H1 (cell line): Measurements from ENCODE around the gene RRAS. TPM values are rescaled to one million over a fixed set of nuclear protein-coding genes. Genes with fewer than 3 reads are reported as not detected.

Experiments
- BACH1 ChIP-seq: IDR thresholded peaks from 2 replicates; pipeline ENCODE4 v1.6.1; 2012; ENCODE audit warnings: low read length, improper control_type of control experiment
- CEBPB ChIP-seq: IDR thresholded peaks from 2 replicates; pipeline ENCODE4 v1.6.1; 2012; ENCODE audit warnings: low read depth, low read length
- CREB1 ChIP-seq: IDR thresholded peaks from 2 replicates; pipeline ENCODE4 v1.6.1; 2012; ENCODE audit warnings: inconsistent platforms
- GTF2F1 ChIP-seq: IDR thresholded peaks from 2 replicates; pipeline ENCODE4 v1.6.1; 2012; ENCODE audit warnings: low read depth, low read length, improper control_type of control experiment, borderline replicate concordance
- JUN ChIP-seq: IDR thresholded peaks from 2 replicates; pipeline ENCODE4 v1.6.1; 2011; ENCODE audit warnings: low read depth, mild to moderate bottlenecking, improper control_type of control experiment, low read length
- SIX5 ChIP-seq: IDR thresholded peaks from 2 replicates; pipeline ENCODE4 v1.6.1; 2011; ENCODE audit warnings: mild to moderate bottlenecking, low read depth, low read length
- TCF12 ChIP-seq: IDR thresholded peaks from 2 replicates; pipeline ENCODE4 v1.6.1; 2011; ENCODE audit warnings: low read depth, mild to moderate bottlenecking, low read length
- polyA plus RNA-seq, 7 experiments: library from polyadenylated mRNA; depleted of rRNA in 3 of 7; stranded (reverse) in 5 of 7; unstranded in 2 of 7; fragments of >200 nt in 5 of 7; fragments of 200-250 nt in 2 of 7; gene quantifications; 1 replicate in 5 of 7; 2 replicates in 1 of 7; 4 replicates in 1 of 7; pipeline versions ENCODE4 v1.2.1 to v1.2.3, GENCODE V29; 2011 to 2013; ENCODE audit warnings: missing spikeins in 2 of 7, mixed read lengths in 2 of 7
- total RNA-seq: library from RNA; stranded (reverse); fragmentation: NEBNext Ultra II Directional; extraction: Animal tissue kit (Norgen Biotek cat#: 25700); gene quantifications from 2 replicates; pipeline ENCODE4 v1.2.1, GENCODE V29; 2021
- TF ChIP-seq, protein P1 (sequence below): fragments of 300-600 bp; sonication (generic); IDR thresholded peaks from 2 replicates; pipeline ENCODE4 v1.7.1; 2012; ENCODE audit warnings: low read length, moderate library complexity, mild to moderate bottlenecking, inconsistent platforms; ENCODE audit not compliant: insufficient replicate concordance
- TF ChIP-seq, protein P2 (sequence below): IDR thresholded peaks from 2 replicates; pipeline ENCODE4 v1.6.1; 2011; ENCODE audit warnings: low read length, improper control_type of control experiment
- TF ChIP-seq, protein P3 (sequence below): IDR thresholded peaks from 2 replicates; pipeline ENCODE4 v1.6.1; 2012; ENCODE audit warnings: inconsistent platforms

The RRAS gene
- total and polyA plus RNA-seq, 2 of the 8 experiments (the other 6 are each of a cell fraction or from before 2014, with no cell fraction given), result 17.7 to 49.1 TPM

DNA sequence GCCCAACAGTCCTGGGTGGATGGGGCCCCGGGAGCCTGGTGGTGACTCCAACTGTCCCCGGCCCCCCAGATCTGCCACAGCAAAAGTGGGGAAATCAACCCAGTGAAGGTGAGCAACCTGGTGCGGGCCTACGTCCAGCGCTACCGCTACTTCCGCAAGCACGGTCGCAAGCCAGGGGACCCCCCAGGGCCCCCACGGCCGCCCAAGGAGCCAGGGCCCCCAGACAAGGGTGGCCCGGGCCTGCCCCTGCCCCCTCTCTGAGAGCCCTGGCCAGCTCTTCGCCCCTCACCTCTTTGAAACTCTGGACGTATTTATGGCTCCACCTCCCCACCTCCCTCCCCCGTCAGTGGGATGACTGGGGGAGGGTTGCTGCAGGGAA lies 18.2 kb upstream of the RRAS start (continued):
- TF ChIP-seq, protein P1, sequence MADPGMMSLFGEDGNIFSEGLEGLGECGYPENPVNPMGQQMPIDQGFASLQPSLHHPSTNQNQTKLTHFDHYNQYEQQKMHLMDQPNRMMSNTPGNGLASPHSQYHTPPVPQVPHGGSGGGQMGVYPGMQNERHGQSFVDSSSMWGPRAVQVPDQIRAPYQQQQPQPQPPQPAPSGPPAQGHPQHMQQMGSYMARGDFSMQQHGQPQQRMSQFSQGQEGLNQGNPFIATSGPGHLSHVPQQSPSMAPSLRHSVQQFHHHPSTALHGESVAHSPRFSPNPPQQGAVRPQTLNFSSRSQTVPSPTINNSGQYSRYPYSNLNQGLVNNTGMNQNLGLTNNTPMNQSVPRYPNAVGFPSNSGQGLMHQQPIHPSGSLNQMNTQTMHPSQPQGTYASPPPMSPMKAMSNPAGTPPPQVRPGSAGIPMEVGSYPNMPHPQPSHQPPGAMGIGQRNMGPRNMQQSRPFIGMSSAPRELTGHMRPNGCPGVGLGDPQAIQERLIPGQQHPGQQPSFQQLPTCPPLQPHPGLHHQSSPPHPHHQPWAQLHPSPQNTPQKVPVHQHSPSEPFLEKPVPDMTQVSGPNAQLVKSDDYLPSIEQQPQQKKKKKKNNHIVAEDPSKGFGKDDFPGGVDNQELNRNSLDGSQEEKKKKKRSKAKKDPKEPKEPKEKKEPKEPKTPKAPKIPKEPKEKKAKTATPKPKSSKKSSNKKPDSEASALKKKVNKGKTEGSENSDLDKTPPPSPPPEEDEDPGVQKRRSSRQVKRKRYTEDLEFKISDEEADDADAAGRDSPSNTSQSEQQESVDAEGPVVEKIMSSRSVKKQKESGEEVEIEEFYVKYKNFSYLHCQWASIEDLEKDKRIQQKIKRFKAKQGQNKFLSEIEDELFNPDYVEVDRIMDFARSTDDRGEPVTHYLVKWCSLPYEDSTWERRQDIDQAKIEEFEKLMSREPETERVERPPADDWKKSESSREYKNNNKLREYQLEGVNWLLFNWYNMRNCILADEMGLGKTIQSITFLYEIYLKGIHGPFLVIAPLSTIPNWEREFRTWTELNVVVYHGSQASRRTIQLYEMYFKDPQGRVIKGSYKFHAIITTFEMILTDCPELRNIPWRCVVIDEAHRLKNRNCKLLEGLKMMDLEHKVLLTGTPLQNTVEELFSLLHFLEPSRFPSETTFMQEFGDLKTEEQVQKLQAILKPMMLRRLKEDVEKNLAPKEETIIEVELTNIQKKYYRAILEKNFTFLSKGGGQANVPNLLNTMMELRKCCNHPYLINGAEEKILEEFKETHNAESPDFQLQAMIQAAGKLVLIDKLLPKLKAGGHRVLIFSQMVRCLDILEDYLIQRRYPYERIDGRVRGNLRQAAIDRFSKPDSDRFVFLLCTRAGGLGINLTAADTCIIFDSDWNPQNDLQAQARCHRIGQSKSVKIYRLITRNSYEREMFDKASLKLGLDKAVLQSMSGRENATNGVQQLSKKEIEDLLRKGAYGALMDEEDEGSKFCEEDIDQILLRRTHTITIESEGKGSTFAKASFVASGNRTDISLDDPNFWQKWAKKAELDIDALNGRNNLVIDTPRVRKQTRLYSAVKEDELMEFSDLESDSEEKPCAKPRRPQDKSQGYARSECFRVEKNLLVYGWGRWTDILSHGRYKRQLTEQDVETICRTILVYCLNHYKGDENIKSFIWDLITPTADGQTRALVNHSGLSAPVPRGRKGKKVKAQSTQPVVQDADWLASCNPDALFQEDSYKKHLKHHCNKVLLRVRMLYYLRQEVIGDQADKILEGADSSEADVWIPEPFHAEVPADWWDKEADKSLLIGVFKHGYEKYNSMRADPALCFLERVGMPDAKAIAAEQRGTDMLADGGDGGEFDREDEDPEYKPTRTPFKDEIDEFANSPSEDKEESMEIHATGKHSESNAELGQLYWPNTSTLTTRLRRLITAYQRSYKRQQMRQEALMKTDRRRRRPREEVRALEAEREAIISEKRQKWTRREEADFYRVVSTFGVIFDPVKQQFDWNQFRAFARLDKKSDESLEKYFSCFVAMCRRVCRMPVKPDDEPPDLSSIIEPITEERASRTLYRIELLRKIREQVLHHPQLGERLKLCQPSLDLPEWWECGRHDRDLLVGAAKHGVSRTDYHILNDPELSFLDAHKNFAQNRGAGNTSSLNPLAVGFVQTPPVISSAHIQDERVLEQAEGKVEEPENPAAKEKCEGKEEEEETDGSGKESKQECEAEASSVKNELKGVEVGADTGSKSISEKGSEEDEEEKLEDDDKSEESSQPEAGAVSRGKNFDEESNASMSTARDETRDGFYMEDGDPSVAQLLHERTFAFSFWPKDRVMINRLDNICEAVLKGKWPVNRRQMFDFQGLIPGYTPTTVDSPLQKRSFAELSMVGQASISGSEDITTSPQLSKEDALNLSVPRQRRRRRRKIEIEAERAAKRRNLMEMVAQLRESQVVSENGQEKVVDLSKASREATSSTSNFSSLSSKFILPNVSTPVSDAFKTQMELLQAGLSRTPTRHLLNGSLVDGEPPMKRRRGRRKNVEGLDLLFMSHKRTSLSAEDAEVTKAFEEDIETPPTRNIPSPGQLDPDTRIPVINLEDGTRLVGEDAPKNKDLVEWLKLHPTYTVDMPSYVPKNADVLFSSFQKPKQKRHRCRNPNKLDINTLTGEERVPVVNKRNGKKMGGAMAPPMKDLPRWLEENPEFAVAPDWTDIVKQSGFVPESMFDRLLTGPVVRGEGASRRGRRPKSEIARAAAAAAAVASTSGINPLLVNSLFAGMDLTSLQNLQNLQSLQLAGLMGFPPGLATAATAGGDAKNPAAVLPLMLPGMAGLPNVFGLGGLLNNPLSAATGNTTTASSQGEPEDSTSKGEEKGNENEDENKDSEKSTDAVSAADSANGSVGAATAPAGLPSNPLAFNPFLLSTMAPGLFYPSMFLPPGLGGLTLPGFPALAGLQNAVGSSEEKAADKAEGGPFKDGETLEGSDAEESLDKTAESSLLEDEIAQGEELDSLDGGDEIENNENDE, result no peak
- TF ChIP-seq, protein P2, sequence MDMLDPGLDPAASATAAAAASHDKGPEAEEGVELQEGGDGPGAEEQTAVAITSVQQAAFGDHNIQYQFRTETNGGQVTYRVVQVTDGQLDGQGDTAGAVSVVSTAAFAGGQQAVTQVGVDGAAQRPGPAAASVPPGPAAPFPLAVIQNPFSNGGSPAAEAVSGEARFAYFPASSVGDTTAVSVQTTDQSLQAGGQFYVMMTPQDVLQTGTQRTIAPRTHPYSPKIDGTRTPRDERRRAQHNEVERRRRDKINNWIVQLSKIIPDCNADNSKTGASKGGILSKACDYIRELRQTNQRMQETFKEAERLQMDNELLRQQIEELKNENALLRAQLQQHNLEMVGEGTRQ, result no peak
- TF ChIP-seq, protein P3, sequence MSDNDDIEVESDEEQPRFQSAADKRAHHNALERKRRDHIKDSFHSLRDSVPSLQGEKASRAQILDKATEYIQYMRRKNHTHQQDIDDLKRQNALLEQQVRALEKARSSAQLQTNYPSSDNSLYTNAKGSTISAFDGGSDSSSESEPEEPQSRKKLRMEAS, result no peak
- no peak for TF ChIP-seq JUN
- TF ChIP-seq CEBPB, result no peak
- no peak for TF ChIP-seq GTF2F1
- no peak for TF ChIP-seq CREB1
- TF ChIP-seq TCF12, result no peak
- TF ChIP-seq SIX5, result no peak
- TF ChIP-seq BACH1, result no peak
